Midbrain (tissue), 1 donor: ENCODE measurements around the gene S100A10.
A peak's percentile ranks its signal among the peaks of the same experiment; 100 is the strongest.

ENCODE experiments used
- DNase-seq: peaks from one replicate; lab custom pipeline; 2025; lab: John Stamatoyannopoulos, UW

The S100A10 gene

DNA sequence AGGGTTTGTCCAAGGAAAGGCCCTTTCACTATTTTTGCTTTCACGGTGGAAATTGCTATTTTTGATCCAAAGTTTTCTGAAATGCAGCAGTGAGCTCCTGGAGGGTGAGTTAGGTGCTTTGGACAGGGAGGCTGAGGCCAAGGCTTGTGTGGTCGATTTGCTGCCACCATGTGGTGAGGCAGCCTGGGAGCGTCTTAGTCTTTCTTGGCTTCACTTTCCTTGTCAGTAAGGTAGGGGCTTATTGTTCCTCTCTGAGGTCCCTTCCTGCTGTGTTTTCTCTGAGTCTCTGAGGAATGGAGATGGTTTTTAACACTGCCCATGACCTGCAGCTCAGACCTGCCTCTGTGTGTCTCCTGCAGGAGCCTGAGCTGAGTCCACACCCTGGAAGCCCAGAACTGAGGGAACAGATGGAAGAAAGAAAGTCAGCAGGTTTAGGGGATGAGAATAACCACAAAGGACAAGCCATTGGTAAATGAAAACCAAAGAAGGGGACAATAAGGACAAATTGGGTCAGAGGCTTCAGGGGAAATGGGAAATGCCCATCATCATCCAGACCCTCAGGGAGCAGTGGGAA, 20.1 kb upstream of the S100A10 start:
- DNase-seq = no peak

DNA sequence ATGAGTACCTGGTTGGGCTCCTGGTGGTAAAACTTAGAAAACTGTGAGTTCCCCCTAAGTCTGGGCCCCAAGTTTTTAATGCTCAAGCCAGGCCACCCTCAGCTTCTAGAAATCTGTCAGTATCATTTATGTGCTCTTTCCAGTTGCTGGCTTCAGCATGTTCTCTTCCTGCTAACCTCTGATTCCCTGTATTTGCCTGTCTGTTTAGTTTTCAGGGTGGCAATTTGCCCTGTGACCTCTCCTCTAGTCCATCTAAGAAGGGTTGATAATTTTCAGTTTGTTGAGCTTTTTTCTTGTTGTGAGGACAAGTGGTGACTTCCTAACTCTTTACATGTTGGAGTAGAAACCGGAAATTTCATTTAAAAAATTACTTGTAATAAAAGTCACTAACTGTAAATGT, 16.0 kb upstream of the S100A10 start:
- DNase-seq = no peak

DNA sequence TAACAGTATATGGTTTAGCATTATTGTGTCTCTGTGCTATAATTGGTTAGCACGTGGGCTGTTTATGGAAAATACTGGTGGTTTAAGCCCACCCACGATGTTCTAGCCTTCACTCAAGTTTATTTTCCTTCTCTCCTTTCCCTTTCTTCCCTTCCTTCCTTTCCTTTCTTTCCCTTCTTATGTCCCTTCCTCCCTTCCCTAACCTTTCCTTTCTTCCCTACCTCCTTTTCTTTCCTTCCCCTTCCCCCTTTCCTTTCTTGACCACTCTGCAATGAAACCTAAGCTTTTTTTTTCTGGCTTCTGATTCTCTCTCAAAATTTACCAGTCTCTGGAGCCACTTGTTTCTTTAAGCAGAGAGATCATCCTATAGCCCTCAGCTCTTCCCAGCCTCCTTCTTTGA, 13.4 kb upstream of the S100A10 start:
- DNase-seq = no peak

DNA sequence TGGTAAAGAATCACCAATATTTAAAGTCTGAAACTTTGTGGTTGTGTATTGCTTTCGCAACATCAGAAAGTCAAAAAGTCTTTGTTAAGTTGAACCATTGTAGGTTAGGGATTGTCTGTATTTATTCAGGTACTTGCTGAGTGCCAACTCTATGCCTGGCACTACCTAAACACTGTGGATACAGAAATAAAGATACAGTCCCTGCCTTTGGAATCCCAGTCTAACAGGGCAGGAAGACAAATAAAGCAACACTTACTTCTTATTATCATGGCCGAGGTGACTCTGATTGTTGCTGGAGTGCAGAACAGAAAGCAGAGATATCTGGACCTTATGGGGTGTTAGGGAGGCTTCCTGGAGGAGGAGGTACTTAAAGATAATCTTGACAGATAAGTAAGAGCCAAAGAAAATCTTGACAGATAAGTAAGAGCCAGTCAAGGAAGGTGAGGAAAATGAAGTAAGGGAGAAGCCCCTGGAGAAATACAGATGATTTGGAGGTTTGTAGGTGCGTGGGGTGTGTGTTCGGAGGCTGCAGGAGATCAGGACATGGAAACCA, 11.8 kb upstream of the S100A10 start:
- no peak for DNase-seq

DNA sequence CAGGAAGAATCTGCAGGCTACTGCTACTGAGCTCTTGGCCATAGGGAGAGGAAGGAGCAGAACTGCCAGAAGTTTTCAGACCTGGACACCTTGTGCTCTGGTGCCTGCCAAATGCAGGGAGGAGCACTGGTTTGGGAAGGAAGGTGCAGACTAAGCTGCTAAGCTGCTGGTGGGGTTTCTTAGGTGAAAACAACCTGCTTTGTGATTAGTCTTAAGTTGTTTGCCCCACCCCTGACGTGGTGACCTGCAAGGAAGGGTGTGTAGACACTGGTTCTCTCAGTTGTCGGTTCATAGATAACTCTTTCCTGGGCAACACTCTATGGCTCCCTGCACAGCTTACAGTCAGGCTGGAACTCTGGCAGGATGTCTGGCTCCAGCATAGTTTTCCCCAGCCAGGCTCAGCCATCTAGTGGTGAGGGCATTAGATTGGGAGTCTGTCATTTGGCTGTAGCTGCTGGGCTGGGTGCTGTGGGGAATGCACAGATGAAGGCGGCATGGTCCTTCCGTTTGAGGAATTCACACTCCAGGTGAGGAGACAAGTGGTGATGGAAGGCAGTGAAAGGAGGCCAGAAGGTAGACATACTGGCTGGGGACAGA, 10.3 kb upstream of the S100A10 start:
- no peak for DNase-seq

DNA sequence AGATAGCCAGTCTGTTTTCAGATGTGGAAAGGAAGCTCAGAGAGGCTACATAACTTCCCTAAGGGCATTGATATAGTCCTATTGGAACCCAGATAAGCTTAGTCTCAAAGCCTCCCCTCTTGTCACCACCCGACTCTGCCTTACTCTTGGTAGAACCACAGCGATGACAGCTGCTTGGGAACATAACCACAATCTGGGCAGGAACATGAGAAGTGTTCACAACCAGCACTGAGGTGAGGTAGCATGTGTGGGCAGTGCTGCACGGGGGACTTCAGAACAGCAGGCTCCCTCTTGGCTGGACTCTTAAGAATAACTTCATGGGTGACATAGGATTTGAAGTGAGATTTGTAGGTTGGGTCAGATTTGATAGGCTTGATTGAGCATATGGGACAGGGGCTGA, 9.3 kb upstream of the S100A10 start:
- no peak for DNase-seq

DNA sequence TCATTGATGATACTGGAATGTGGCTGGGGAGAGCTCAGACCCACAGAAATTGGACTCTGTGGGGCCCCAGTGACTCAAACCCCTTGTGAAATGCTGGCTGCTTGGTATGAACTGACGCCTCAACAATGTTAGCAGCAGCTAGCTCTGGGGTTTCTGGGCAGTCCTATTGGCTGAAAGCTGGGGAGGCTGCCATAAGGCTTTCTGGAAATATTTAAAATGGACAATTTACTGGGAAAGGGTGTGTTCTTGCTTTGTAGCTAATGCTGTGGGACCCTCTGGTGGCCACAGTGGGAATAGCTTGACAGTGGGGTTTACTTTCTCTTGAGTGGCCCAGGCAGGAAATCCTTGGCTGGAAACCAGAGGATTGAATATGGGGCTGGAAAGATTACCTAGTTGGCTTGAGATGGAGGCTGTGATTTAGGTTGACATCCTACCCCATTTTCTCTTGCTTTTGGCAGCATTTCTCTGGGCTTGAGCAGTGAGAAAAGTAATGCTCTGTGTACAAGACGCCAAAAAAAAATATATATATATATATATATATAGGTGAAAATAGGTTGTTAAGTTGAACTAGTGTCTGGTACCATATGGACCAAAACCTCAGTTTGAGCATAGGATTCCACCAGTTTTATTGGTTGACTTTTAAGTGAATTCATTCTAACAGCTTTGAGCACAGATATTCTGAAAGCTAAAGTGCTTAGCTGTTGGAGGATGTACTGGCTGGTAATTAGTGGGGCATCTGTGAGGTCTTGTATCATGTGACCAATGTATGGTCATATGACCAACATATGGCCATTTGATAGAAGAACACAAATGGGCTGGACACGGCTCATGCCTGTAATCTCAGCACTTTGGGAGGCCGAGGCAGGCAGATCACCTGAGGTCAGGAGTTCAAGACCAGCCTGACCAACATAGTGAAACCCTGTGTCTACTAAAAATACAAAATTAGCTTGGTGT, 8.2 kb upstream of the S100A10 start:
- peak; percentile 61 for DNase-seq

DNA sequence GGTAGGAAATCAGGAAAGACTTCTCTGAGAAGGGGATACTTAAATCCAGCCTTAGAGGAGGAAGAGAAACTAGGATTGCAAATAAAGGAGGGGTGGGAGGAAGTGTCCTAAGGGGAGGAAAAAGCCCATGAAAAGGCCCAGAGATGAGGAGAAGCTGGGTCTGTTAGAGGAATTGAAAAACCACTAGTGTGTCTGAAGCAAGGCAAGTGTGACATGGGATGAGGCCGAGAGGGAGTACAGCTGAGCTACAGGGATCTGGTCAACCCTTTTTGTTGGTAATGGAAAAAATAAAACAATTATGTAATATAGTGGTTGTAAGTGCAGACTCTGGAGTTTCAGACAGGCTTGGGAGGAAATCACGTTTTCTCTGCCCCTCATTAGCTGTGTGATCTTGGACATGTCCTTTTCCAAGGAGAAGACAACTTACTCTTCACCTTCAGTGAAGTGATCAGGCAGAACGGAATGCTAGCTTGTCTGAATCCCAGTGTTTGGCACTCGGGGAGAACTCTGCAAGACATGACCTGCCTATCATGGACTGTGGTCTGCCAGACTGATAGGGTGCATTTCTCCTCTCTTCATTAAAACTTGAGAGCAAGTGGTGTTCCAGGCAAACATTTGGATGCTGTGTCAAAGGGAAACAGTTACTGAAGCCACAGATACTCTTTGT, 7.4 kb upstream of the S100A10 start:
- no peak for DNase-seq

DNA sequence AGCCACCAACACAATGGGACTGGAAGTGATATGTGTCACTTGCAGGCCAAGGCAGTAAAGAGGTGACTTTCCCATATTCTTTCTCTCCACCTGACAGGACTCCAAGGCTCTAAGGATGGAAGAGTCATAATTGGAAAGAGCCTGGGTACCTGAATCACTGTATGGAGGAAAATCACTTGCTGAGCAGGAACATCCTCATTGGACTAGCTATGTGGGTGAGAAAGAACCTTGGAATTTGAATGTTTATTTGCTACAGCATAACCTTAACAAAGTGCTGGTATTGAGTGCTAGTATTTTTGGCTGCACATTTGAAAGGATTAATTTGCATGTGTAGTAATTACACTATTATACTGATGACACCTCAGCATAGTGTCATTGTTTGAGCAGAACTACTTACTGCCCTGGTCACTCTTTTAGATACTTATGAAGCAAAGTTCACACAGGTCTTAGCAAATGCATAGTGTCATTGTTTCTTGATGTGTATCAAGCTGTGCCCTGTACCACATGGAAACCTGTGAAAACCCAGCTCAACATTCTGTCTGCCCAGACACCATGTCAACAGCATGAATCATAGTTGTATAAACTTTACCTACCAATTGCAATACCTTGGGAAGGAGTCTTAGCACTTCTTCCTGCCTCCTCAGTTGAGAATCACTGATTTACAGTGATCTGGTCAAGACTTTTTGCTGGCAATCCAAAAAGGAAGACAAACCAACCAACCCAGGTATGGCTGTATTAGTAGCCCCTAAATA, 5.1 kb upstream of the S100A10 start:
- DNase-seq = no peak

DNA sequence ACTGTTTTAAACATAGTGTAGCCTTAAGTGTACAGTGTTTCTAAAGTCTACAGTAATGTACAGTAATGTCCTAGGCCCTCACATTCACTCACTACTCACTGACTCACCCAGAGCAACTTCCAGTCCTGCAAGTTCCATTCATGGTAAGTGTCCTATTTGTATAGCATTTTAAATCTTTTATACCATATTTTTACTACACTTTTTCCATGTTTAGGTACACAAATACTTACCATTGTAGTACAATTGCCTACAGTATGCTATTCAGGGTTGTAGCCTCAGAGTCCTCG, 3.6 kb upstream of the S100A10 start:
- no peak for DNase-seq

DNA sequence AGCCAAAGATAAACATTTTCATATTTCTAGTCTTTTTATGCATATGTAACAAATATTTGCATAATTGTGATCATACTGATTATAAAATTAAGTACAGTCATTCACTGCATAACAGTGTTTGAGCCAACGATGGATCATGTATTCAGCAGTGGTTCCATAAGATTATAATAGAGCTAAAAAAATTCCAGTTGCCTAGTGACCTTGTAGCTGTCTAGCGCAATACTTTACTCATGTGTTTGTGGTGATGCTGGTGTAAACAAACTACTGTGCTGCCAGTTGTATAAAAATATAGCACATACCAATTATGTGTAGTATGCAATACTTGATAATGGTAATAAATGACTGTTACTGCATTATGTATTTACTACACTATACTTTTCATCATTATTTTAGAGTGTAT, 2.1 kb upstream of the S100A10 start:
- DNase-seq = no peak

DNA sequence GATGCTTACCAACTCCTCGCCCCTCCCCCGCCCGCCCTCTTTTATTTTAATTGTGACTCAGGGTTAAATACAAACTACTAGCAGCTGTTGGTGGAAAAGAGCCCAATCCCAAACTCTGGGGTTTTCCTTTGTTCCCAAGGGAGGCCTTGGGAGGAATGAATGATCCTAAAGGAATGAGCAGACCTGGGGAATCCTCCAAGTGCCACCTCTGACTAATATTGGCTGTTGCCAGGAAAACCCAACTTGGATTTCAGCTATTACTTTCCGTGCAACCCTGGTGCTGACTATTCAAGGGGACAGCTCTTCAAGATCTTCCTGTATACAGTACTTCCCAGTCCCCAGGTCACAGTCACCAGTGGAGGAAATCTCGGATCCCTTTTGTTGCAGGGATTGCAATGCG, 1.3 kb upstream of the S100A10 start:
- no peak for DNase-seq

DNA sequence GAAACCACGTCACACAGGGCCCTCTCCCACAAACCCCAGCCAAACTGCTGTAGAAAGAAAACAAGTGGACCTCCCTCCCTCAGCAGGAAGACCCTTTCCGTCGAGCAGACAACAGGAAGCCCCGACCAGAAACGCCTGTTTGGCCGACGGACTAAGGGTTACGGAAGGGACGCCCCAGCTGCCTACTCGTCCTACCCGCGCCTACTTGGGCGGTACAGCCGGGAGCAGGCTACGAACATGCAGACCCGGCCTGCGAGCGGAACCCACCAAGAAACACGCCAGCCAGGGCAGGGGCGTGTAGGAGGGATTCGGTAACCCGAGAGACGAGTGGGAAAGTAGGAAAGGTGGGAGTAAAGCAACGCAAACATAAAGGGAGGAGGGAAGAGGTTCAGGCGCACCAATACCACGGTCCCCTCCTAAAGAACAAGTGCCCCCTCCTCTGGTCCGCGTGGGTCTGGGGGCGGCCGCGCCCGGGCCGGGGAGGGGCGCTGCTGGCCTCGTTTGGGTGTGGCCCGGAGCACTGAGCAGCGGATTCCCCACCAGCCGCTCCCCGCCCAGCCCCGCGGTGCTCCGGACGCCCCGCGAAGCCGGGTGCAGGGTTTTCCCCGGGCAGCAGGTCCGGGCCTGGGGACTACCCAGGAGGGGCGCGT, 450 bp downstream of the S100A10 start:
- no peak for DNase-seq

DNA sequence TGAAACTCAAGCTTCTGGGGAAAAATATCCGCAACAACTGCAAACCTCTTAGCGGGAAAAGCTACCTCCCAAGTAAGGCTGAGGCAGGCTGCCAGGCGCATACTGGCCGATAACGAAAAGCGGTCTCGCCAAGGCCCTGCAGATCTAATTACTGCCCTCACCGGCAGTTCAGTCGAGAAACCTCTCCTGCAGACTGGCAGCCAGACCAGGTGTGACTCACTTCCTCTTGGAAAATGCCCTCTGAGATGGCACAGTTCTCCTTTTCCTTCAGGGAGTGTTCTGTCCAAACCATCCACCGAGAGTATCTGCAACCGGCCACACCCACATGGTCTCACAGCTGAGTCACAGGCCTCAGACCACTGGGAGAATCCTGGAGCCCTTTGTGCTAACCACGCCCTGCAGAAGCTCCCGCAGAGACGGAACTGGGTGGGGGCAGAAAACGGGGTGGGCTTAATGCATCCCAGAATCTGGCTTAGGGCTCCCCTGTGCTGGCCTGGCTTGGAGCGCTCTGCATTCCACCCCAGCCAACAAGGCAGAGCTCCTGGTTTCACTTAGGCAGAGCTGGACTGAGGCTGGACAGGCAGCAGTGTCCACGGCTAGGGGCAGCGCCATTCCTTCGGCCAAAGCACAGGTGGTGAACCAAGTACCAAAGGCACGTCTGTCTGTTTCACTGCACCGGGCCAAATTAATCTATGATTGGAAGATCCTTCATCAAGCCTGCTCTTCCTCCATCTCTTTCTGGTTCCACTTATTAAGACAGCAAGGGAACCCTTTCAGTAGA, 1.2 kb downstream of the S100A10 start:
- DNase-seq = no peak

DNA sequence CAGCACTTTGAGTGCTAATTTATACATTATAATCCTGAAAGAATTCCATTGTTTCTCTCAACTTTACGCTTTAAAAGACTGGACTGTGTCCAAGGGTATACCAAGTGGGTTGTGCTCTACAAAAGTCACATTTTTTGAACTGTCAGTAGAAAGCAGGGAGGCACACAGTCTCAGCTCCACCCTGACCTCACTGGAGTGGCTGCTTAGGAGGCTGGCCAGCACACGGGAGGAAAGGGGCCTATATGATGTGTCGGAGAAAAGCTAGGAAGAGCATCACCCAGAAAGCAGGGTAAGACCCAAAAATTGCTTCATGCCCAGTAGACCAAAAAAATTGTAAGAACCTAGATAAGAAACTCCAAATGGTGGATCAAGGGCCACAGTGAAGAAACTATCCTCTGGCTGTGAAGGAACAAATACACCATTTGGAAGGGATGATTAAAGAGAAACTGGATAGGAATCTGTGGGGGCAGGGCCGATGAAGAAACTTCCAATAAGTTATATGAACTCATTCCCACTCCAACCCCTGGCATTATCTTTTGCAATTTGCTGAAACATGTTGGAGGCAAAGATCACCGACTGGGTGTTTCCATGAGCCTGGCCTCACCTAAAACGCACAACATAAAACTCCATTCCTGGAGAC, 1.9 kb downstream of the S100A10 start:
- no peak for DNase-seq

DNA sequence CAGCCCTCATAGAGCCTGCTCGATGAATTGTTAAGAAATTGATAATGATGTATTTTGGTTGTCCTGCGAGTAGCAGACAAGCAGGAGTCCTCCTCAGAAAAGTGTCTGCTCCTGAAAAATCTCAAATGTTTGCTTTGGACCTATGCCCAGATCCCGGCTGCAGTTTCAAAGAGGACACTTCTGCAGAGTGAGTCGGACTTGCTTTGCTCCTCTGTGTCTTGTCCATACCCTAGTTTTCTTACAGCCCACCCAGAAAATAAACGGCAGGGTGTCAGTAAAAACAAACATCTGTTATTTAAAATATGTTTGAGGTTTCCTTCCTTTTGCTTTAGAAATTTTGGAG, 2.8 kb downstream of the S100A10 start:
- DNase-seq = no peak

DNA sequence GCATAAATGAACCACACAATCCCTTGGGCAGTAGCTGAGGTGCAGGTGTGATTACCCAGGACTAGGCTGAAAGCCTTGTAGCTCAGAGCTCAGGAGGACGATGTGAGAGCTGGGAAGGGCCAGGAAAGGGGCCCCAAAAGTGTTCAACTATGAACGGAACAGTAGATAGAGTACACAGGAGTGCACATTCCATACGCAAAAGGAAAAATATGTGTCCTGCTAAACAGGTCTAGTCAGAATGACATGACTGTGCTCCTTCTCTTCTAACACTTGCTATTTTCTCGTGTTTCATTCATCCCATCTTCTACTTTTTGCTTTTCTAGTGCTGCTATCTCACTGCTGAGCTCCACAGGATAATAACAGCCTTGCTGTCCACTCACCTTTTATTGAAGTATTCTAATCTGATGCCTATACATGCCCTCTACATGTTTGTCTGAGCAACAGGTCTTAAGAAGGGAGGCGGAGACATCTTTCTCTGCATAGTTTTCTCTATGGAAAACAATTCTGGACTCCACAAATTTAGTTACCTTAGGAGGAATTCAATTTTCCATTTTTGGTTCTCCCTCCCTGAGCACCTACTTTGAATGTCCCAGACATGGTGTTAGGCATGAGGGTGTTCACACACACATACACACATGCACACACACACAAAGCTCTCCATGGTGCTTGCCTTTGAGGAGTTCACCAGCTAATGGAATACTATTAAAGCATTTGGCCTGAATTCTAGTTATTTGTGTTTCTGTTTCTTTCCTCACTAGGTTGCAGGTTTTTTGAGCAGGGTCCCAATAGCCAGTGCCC, 3.4 kb downstream of the S100A10 start:
- no peak for DNase-seq

DNA sequence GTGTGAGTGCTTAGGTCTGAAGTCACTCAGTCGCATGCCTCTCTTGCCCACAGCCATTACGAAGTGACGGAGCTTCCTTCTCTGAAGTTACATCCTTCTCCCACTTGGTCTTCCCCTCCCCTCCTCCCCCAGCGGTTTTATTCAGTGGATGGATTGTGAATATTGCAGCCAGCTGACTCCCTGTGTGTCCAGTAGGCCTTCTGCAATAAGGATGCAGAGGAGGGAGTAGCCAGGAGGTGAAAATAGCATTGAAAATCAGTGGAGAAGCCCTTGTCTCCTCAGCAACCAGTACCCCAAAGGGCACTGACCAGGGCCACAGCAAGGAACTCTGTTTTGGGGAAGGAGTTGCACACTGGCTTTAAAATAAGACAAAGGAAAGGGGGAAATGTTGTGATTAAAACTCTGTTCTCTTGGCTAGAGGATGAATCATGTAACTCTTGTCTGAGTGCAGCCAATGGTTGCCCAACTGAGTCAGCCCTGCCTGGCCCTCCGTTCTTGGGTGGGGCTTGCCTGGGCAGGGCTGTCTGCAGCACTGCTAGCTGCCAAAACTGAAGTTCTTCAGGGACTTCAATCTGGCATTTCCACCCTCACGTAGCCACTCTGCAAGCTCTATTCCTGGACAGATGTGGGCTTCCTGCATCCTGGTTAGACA, 4.3 kb downstream of the S100A10 start:
- DNase-seq = no peak

DNA sequence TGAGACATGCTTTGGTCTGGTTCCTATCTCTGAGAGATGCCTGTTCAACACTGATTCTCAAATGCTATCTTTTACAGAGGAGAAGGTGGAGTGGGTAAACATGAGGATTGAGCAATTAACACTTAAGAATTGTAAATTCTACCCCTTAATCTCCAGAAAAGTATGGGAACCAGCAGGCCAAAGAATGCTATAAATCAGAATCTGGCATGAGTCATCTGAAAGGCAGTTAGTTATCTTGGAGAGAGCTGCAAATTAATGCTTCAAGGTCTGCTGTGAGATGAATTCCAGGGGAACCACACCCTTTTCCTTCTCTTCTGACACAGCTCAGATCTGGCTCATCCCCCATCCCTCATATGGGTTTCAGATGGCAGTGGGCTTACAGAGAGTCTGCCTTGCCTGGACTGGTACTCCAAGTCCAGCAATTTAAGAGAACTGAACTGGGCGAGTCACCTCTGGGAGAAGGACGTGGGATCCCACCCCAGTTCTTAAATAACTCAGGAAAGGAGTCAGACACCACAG, 5.2 kb downstream of the S100A10 start:
- DNase-seq = no peak
